H4 (cell line): ENCODE measurements around the gene WWOX. TPM values are rescaled to one million over a fixed set of nuclear protein-coding genes. Genes with fewer than 3 reads are reported as not detected.

Experiments
- DNase-seq: peaks from one replicate; pipeline ENCODE4 v3.0.0-alpha.2; 2015; ENCODE audit warnings: low spot score
- total RNA-seq: library from RNA; depleted of rRNA; stranded (reverse); fragments of >200 nt; shearing (Covaris generic); gene quantifications from 2 replicates; pipeline ENCODE4 v1.2.3, GENCODE V29; 2014

The WWOX gene
- total RNA-seq, 1 experiment from 2014 or later, result 25.4 TPM

DNA sequence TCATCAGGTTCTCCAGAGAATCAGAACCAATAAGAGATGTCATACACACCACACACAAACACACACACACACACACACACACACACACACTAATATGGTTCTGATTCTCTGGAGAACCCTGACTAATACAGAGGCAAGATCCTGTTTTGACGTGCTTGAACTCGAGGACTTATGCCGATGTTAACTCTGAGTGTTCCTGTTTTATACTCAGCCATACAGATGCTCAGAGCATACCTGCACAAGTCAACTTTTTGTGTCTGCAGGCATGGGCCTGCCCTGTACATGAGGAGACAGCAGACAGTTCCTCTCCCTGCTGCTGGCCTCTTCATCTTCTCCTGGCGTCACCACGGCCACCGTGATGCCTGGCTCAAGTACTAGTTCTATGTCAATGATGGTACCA is 635.9 kb downstream of the WWOX start:
- no peak for DNase-seq

DNA sequence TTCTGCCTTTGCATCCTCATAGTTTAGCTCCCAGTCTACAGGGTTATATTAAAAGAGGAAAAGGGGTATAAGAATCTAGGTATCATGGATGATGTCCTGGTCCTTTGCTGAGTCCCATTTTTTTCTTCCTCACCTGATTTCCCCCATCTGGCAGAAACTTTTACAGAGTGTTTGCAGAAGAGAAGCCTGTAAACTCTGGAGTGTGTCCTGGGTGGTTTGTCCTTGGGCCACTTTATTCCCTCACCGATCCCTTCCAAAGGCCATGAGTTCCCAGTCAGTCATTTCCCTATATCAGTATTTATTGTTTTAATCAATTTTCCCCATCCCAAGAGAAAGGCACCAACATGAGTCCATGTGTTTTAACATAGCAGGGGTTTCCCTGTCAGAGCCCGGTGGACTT is 638.2 kb downstream of the WWOX start:
- DNase-seq, result no peak

DNA sequence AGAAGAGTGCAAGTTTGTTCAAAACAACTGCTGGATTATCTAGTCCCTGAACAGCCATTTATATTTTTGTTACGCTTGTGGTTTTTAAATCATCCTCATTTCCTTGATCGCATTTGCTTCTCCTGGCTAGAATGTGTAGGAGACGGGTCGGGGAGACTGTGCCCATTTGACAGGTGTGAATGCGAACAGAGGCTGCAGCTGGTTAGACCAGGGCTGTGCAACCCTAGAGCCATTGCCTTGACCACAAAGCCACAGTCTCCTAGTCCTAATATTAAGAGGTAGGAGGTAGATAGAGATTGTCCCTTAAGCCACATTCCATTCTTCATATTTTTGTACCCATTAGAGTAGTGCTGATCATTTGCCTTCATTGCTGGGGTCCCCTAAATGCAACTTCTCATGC is 639.1 kb downstream of the WWOX start:
- no peak for DNase-seq

DNA sequence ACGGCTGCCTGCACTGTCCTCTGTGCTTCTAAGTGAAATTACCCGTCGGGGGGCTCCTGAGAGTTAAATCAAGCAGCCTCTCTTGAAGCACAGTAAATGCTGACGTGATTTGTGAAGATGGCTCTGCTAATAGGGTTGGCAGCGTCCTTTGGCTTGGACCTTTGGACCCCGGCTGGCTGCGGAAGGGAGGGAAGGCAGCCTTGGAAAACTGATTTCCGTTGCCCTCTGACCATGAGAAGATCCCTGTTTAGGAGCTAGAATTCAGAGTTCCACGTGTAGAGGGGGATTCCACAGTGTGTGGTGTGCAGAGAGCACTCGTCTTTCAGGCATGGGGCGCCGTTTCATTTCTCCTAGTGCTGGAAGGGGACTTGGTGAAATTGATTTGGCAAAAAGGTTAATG is 640.8 kb downstream of the WWOX start:
- DNase-seq, result no peak

DNA sequence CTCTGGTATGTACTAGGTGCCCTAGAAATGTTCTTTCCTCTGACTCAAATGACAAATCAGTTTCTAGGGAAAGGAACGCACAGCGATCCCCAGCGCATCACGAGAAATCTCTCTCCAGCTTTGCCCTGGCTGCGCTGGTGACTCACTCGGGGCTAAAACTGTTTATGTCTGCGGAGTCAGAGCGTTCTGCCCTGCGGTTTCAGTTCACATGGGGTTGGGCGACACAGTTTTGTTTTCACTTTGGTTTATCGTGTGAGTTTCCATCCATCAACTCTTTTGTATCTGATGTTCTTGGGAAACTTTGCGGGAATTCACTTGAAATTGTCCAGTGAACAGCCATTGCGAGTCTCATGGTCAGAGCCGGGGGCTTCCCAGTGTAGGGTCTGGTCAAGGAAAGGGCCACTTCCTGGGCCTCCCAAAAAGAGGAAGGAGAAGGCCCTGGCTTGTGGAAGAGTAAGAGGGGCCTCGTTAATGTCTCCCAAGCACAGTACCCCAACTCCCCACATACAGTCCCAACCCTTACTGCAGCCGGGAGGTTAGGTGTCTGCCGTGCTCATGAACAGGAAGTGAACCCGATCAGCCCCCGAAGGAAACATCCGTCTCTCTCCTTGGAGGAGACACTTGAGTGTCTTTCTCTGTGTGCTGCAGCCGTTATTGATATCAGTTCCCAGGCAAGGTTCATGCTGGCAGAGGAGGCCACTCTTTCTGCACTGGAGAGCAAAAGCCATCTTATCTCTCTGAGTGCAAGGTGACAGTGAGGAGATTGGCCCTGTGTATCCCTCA is 643.2 kb downstream of the WWOX start:
- peak; percentile 94 for DNase-seq

DNA sequence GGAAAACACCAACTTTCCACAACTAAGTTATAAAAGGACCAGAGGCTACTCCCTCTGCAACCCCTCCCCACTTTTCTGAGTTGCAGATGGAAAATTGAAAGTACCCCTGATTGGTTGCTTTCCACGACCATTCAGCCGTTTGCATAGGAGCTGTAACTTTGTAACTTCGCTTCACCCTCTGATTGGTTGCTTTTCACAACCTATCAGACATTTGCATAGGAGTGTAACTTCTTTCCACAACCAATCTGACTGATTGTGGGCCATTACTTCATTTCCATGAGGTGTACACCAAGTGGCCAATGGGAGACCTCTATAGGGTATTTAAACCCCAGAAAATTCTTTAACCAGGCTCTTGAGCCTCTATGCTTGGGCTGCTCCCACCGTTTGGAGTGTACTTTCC is 644.1 kb downstream of the WWOX start:
- peak; percentile 76 for DNase-seq

DNA sequence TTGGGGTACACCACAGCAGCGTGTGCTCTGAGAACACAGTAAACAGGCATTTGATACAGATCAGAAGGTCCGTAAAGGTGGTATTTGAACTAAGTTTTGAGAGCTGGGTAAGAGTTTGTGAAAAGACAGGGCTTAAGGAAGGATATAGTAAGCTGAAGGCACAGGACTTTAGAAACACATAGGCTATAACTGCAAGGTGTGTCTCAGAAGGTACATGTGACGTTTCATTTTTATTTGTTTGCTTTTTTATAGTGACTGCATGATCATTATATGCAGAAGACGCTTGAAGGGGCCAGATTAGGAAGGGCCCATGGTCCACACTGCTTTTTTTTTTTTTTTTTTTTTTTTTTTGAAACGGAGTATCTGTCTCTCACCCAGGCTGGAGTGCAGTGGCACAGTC is 644.6 kb downstream of the WWOX start:
- no peak for DNase-seq

DNA sequence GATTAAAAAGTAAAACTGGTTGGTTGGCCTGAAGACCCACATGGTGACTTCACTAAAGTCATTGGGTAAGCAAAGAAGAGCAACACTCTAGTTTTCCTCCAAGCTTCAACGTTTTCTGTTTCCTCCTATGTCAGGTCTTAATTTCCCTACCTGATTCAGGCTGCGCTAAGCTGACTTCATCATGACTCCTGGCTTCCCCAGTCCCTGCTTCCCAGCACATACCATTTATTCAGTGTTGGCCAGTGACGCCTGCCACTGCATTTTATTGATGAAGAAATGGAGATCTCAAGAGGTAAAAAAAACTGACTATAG is 645.3 kb downstream of the WWOX start:
- no peak for DNase-seq

DNA sequence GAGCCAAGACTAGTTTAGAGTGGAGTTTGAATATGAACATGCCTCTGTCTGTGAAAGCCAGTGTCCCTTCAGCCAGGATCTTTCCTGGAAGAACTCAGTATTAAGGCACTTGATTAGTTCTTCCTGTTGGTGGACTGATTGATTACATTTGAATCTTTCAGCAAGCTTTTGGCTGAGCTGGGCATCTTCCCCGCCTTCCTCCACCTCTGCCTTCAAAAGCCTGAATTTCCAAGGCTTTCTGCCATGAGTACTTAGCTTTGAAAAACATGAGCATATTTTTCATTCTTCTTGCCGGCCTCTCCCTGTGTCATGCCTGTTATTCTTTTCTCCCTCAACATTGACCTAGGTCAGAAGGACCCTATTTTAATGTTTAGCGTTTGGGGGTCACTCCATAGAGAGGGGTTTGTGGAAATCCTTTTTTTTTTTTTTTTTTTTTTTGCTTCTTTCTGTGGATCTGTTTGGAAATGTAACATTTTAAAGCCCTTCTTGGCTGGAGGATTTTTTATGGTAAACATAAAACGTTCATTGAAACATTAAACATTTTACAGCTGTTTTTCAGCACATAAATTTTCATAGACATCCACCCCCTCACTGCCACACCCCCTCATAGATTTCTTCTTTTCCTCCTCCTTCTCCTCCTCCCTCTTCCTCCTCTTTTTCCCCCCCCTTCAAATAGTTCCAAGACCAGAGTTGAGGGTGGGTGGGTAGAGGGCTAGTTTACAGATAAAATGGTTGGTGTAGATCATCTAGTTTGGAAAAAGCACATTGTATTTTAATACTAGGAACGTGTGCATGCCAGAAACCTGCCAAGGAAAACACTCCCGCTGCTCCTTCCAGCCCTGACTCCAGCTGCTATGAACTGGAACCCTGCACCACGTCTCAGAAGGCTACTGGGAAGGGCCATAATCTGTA is 645.9 kb downstream of the WWOX start:
- no peak for DNase-seq

DNA sequence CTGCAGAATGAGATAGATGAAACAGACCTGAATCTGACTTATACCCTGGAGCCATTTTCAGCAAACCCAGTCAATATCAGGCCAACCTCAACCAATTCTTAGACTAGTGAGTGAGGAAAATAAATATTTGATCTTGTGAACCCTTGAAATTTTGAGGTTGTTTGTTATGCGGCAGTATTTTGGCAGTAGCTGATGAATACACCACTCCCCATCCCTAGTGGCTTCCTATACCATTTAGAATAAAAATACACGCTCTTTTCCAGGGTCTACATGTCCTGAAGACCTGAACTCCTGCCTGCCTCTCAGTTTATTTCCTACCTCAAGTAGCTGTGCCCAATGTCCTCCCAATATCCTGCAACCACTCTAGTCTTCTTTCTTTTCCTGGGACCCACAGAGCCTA is 647.3 kb downstream of the WWOX start:
- no peak for DNase-seq

DNA sequence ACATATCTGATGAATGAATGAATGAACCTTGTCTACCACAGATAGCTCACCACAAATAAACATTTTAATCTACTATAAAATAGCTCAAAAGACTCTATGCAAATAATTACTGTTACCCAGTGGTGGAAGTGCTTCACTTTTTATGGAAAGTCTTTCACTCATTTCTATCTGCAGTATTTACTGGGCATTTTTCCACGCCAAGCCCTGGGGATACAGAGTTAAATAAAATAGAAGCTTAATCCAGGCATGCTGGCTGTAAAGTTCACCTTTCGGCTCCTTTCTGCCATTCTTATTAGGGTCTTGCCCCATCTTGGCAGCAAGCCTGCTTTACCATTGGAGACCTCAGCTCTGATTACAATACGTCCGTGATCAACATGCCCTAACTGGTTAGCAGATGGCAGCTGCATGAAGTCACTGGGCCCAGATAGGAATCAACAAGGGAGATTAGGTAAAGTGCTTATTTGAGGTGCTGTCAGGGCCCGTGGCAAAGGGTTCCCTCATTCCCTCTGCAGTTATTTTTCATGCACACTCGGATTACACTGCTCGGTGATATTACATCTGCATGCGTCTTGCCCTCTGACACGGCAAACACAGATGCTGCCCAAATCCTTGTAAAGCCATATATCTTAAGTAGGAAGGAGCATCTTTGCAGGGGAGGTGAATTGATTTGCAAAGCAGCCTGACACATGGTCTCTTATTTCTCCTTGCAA is 648.9 kb downstream of the WWOX start:
- DNase-seq, result peak; percentile 8

DNA sequence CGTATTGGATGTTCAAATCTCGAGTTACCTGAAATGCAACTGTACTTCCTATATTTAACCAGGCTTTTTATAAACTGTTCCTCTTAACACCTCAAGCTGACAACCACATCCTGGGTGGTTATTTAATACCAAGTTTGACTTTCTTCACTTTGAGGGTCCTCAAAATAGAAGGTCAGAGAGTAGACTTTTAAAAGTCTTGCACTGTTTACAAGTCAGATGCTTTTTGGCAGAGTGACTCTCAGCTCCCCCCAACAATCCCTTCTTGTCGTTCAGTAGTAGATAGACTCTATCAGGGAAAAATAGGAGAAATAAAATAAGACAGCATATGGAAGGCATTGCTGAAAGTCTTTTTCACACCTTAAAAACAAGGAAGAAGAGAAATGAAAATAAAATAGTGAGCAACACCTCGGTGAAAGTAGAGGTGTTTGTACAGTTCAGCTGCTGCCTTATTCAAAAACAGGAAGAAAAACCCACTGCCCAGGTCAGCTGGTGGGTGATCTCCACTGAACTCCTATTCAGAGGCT is 650.4 kb downstream of the WWOX start:
- DNase-seq, result no peak

DNA sequence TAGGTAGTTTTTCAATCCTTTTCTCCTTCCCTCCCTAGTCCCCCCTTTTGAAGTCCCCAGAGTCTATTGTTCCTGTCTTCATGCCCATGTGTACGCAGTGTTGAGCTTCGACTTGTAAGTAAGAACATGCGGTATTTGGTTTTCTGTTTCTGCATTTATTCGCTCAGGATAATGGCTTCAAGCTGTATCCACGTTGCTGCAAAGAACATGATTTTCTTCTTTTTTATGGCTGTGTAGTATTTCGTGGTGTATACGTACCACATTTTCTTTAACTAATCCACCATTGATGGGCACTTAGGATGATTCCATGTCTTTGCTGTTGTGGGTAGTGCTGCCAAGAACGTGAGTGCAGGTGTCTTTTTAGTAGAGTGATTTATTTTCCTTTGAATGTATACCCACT is 651.2 kb downstream of the WWOX start:
- no peak for DNase-seq

DNA sequence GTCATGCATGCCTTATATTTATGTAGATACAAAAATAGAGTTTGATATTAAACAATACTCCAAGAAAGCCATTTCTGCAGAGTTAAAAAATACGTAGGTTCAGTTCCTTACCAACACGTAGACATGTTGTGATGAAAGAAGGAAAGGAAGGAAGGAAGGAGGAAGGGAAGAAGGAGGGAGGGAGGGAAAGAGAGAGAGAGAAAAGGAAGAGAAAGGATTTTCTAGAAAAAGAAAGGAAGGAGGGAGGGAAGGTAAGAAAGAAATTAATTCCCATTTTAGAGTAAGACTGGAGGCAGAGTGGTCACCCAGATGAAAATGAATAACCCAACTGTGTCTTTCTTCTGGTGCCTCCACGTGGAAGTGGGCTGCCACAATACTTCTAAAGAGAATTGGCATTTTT is 652.1 kb downstream of the WWOX start:
- no peak for DNase-seq

DNA sequence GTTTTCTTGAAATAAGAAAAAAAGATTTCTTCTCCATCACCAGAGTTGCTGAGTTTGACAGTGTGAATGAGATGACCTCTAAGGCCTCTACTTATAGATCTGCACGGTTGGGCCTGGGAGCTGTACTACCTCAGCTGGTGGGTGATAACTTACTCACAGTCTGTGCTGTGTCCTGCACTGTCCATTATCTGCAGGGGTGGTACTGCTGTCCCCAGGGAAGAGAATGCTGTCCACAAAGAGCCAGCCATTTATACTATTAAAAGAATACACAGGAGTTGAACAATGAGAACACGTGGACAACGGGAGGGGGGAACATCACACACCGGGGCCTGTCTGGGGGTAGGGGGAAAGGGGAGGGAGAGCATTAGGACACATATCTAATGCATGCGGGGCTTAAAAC is 655.3 kb downstream of the WWOX start:
- no peak for DNase-seq

DNA sequence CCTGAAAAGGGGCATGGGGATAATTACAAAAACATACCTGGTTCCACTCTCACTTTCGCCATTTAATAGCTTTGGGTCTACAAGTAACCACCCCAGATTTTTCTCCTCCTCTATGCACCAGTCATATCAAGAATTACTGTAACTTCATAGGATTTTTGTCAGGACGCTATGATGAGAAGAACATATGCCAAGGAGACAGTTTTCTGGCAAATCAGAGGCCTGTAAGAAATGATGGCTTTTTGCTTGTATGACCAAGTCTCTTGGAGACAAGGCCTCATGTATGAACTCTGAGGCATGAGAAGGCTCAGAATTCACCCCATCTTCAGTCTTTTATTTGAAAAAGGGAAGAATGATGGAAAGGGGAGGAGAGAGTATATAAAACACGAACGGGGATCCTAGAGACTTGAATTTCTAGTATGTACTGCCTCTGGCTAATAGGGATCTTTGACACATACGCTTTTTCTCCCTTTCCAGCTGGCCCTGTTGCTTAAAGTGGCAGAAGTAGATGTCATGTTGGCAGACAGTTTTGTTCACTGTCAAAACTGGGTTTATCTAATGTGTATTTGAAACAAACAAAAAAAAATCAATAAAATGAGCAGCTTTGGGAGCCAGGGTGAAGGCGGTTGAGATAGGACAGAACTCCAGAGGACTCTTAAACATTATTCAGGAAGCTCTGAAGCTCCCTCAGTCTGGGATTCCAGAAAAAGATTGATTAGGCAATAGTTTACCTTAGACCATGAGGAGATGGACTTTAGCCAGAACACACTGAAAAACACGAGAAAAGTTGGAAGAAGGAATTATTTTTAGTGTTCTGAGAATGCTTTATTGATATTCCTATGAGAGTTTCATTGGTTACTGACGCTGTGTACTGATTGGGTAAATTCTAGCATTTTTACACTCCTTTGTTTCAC is 656.6 kb downstream of the WWOX start:
- no peak for DNase-seq

DNA sequence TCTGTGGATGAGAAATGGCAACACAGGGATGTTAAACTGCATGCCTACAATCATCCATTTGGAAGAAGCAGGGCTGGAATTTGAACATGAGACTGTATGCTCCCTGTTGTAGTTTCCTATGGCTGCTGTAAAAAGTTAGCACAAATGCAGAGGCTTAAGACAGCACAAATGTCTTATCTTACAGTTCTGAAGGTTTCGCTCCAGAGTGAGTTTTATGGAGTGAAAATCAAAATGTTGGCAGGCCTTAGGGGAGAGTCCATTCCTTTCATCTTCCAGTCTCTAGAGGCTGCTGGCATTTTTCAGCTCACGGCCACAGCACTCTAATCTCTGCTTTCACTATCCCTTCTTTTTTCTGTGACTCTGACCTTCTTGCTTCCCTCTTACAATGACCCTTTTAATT is 660.1 kb downstream of the WWOX start:
- no peak for DNase-seq

DNA sequence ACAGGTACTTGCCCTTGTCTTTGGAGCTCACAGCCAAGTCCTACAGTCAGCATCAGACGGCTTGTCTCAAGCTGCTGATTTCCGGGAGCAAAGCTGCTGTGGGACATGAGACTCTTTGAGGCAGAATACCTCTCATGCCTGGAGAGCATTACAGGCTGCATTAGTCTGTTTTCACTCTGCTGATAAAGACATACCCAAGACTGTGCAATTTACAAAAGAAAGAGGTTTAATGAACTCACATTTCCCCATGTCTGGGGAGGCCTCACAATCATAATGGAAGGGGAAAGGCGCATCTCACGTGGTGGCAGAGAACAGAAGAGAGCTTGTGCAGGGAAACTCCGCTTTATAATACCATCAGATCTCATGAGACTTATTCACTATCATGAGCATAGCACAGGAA is 661.2 kb downstream of the WWOX start:
- no peak for DNase-seq

DNA sequence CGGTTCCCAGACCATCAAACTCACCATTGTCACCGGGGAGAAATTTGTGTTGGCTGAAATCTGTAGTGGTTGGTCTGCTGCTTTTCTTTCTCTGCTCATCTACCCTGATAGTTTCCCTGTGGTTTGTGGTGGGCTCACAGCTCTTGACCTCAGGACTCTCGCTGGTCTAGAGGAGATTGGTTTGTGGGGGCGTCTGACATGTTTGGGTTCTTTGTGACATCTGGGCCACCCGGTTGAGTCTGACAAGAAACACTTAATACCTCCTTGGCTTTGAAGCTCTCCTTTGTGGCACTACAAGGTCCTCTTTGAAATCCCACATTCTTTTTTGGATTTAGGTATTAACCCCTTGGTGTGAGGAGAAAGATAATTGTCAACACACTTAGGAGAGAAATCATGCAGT is 662.0 kb downstream of the WWOX start:
- no peak for DNase-seq

DNA sequence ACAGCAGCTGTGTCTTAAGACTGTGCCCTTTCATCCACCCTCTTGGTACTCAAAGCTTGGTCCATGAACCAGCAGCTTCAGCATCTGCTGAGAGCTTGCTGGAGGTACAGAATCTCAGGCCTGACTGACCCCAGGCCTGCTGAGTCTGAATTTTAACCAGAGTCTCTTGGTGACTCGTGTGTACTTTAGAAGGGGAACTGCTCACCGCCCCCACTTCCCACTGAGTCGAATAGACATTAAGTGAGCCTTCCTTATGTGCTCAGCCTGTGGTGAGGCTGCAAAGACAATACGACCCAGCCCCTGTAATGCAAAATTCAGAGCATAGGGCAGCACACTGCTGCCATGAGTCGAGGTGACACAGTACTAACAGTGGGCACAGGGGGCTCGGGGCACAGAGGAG is 662.8 kb downstream of the WWOX start:
- DNase-seq, result no peak

DNA sequence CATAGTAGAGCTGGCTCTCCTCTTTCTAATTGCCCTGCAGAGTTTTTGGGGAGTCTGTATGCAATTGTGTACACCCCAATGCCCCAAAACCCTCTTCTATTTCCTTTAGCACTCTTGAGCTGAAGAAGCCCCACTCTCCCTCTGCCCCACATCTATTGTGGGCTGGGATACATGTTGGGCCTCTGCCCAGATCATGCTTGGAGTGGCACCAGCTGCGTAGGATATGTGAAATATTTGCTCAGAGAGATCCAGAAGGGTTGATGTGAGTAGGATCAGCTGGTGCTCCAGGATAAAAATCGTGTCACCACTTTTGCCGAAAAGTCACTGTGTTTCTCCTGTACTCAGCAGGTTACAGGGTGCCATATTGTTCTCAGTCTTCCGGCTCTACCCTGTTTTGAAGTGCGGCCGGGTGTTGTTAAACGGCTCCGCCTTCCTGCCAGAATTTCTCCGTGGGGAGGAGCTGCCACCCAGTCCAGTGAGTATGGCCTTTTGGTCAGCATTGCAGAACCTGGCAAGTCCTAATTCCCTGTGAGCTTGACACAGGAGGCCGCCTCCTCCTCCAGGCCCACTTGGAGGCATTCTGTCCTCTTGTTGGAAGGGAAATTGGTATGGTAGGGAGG is 664.5 kb downstream of the WWOX start:
- DNase-seq, result no peak
